Neural progenitor cell (in vitro differentiated cells): ENCODE results near the gene CACNA1E. TPM values are rescaled to one million over a fixed set of nuclear protein-coding genes. Genes with fewer than 3 reads are reported as not detected.

Experiments used
- DNase-seq: peaks from one replicate; pipeline ENCODE4 v3.0.0-alpha.2; 2016; ENCODE audit warnings: low spot score
- H2AFZ ChIP-seq: fragments of 200-600 bp; sonication (generic); replicated peaks from 2 replicates; pipeline ENCODE4 v1.6.1; 2016; ENCODE audit warnings: antibody characterized with exemption
- H3F3A ChIP-seq: fragments of 200-600 bp; sonication (generic); 2 replicates; pipeline ENCODE4 v1.6.1; 2016; ENCODE audit warnings: antibody characterized with exemption, low read depth
- H3K27ac ChIP-seq: fragments of 200-600 bp; sonication (generic); 2 replicates; pipeline ENCODE4 v1.5.1; 2016; ENCODE audit warnings: mild to moderate bottlenecking
- H3K27me3 ChIP-seq: fragments of 200-600 bp; sonication (generic); 2 replicates; pipeline ENCODE4 v1.6.1; 2016; ENCODE audit warnings: mild to moderate bottlenecking, moderate library complexity
- H3K36me3 ChIP-seq: fragments of 200-600 bp; sonication (generic); 2 replicates; pipeline ENCODE4 v1.5.1; 2016
- H3K4me1 ChIP-seq: fragments of 200-600 bp; sonication (generic); 2 replicates; pipeline ENCODE4 v1.6.1; 2016; ENCODE audit warnings: mixed run types
- H3K4me2 ChIP-seq: fragments of 200-600 bp; sonication (generic); 2 replicates; pipeline ENCODE4 v1.6.1; 2016
- H3K4me3 ChIP-seq: fragments of 200-600 bp; sonication (generic); 2 replicates; pipeline ENCODE4 v1.5.1; 2016
- H3K79me2 ChIP-seq: fragments of 200-600 bp; sonication (generic); 2 replicates; pipeline ENCODE4 v1.6.1; 2016; ENCODE audit warnings: low read depth
- H3K9ac ChIP-seq: fragments of 200-600 bp; sonication (generic); 2 replicates; pipeline ENCODE4 v1.6.1; 2016
- H3K9me3 ChIP-seq: fragments of 200-600 bp; sonication (generic); 2 replicates; pipeline ENCODE4 v1.5.1; 2016; ENCODE audit warnings: low read depth
- H4K20me1 ChIP-seq: fragments of 200-600 bp; sonication (generic); 2 replicates; pipeline ENCODE4 v1.6.1; 2016; ENCODE audit warnings: low read depth
- H3K27ac Mint-ChIP-seq: 3 replicates; pipeline ENCODE4 v1.8.0; 2021; ENCODE audit warnings: mixed read lengths
- H3K27me3 Mint-ChIP-seq: 2 replicates; pipeline ENCODE4 v1.8.0; 2022; ENCODE audit warnings: low read depth, mild to moderate bottlenecking, inconsistent platforms, moderate library complexity, mixed read lengths; ENCODE audit not compliant: insufficient read depth
- H3K36me3 Mint-ChIP-seq: 3 replicates; pipeline ENCODE4 v1.8.0; 2021; ENCODE audit warnings: mixed read lengths
- H3K4me1 Mint-ChIP-seq: 3 replicates; pipeline ENCODE4 v1.8.0; 2021; ENCODE audit warnings: mixed read lengths
- H3K4me3 Mint-ChIP-seq: 3 replicates; pipeline ENCODE4 v1.8.0; 2021; ENCODE audit warnings: mild to moderate bottlenecking, moderate library complexity, mixed read lengths
- H3K9me3 Mint-ChIP-seq: 3 replicates; pipeline ENCODE4 v1.8.0; 2020; ENCODE audit warnings: mixed read lengths
- CTCF ChIP-seq: fragments of 200-600 bp; sonication (generic); IDR thresholded peaks from 2 replicates; pipeline ENCODE4 v1.5.1; 2017; ENCODE audit warnings: antibody characterized with exemption, mild to moderate bottlenecking
- EZH2 ChIP-seq: fragments of 200-600 bp; sonication (generic); IDR thresholded peaks from 2 replicates; pipeline ENCODE4 v1.6.1; 2017; ENCODE audit warnings: antibody characterized with exemption, mild to moderate bottlenecking, moderate library complexity
- EZH2phosphoT487 ChIP-seq: fragments of 200-600 bp; sonication (generic); IDR thresholded peaks from 2 replicates; pipeline ENCODE4 v1.6.1; 2017; ENCODE audit warnings: antibody characterized with exemption
- total RNA-seq: library from RNA; depleted of rRNA; stranded (reverse); fragments of >200 nt; gene quantifications from 2 replicates; pipeline ENCODE4 v1.2.3, GENCODE V29; 2015; ENCODE audit warnings: low replicate concordance

CACNA1E gene
- total RNA-seq, 1 donor from 2014 or later, result 2.1 TPM

- no peaks in the 10 kb centered on the region for H3K4me1 Mint-ChIP-seq
- Histone ChIP-seq H4K20me1 (no peaks in the 10 kb centered on the region), H3K36me3 (no peaks in the 10 kb centered on the region), H3K79me2 (no peaks in the 10 kb centered on the region), H3K9ac (no peak overlapping the region), H3K4me3 (no peak overlapping the region), H3K27ac (no peak overlapping the region), H2AFZ (no peak overlapping the region), H3K9me3 (peaks cover 3% of the 10 kb centered on the region), H3K4me2 (no peak overlapping the region), H3K27me3 (no peaks in the 10 kb centered on the region), H3K4me1 (no peaks in the 10 kb centered on the region), H3F3A (no peaks in the 10 kb centered on the region)
- no peak for DNase-seq
- no peak overlapping the region for H3K4me3 Mint-ChIP-seq
- TF ChIP-seq EZH2phosphoT487, result no peak
- peaks cover 2% of the 10 kb centered on the region for H3K27me3 Mint-ChIP-seq
- H3K36me3 Mint-ChIP-seq, result no peaks in the 10 kb centered on the region
- H3K27ac Mint-ChIP-seq, result no peak overlapping the region
- no peaks in the 10 kb centered on the region for H3K9me3 Mint-ChIP-seq
These were observed 37.9 kb upstream of the CACNA1E start for GRCh38 chr1:181445436-181445835.

- no peaks in the 10 kb centered on the region for H3K9me3 Mint-ChIP-seq
- no peak overlapping the region for H3K4me3 ChIP-seq
- H2AFZ ChIP-seq, result no peak overlapping the region
- H3K4me3 Mint-ChIP-seq, result no peak overlapping the region
- no peaks in the 10 kb centered on the region for H3K27me3 ChIP-seq
- no peak overlapping the region for H3K27ac ChIP-seq
- no peaks in the 10 kb centered on the region for H3K36me3 Mint-ChIP-seq
- peaks cover 5% of the 10 kb centered on the region for H3K4me1 Mint-ChIP-seq
- H3K4me2 ChIP-seq, result no peak overlapping the region
- peaks cover 10% of the 10 kb centered on the region for H3K4me1 ChIP-seq
- no peaks in the 10 kb centered on the region for H4K20me1 ChIP-seq
- H3K79me2 ChIP-seq, result no peaks in the 10 kb centered on the region
- H3K27me3 Mint-ChIP-seq, result peaks cover 6% of the 10 kb centered on the region
- no peak for DNase-seq
- H3K9ac ChIP-seq, result no peak overlapping the region
- H3K27ac Mint-ChIP-seq, result no peak overlapping the region
- H3K36me3 ChIP-seq, result no peaks in the 10 kb centered on the region
- no peak for TF ChIP-seq CTCF
- no peak for TF ChIP-seq EZH2phosphoT487
- no peak for TF ChIP-seq EZH2
- H3K9me3 ChIP-seq, result peaks cover 3% of the 10 kb centered on the region
- peaks cover 11% of the 10 kb centered on the region for H3F3A ChIP-seq
These were observed 34.9 kb upstream of the CACNA1E start for GRCh38 chr1:181448461-181448860.

GRCh38 chr1:181451661-181452230, 31.6 kb upstream of the CACNA1E start:
- Mint-ChIP-seq H3K4me3 (no peak overlapping the region), H3K9me3 (peaks cover 4% of the 10 kb centered on the region), H3K4me1 (peaks cover 5% of the 10 kb centered on the region), H3K27ac (no peak overlapping the region), H3K36me3 (no peaks in the 10 kb centered on the region), H3K27me3 (peaks cover 4% of the 10 kb centered on the region)
- H3F3A ChIP-seq, result peaks cover 11% of the 10 kb centered on the region
- peaks cover 3% of the 10 kb centered on the region for H3K9me3 ChIP-seq
- no peak overlapping the region for H2AFZ ChIP-seq
- no peak overlapping the region for H3K9ac ChIP-seq
- peak overlapping the region; percentile 24 for H3K4me2 ChIP-seq
- no peaks in the 10 kb centered on the region for H4K20me1 ChIP-seq
- no peaks in the 10 kb centered on the region for H3K79me2 ChIP-seq
- TF ChIP-seq EZH2 (no peak), CTCF (no peak), EZH2phosphoT487 (no peak)
- peak; percentile 27 for DNase-seq
- H3K36me3 ChIP-seq, result no peaks in the 10 kb centered on the region
- peaks cover 10% of the 10 kb centered on the region for H3K4me1 ChIP-seq
- H3K4me3 ChIP-seq, result no peak overlapping the region
- H3K27ac ChIP-seq, result peak overlapping the region; percentile 44
- no peaks in the 10 kb centered on the region for H3K27me3 ChIP-seq

- H3K9me3 Mint-ChIP-seq, result peaks cover 6% of the 10 kb centered on the region
- Histone ChIP-seq H3K4me2 (no peak overlapping the region), H3K36me3 (no peaks in the 10 kb centered on the region), H3K27me3 (no peaks in the 10 kb centered on the region), H3K9me3 (peaks cover 2% of the 10 kb centered on the region), H3K79me2 (no peaks in the 10 kb centered on the region), H2AFZ (no peak overlapping the region), H3K27ac (no peak overlapping the region), H3K4me1 (peaks cover 10% of the 10 kb centered on the region), H3F3A (peaks cover 11% of the 10 kb centered on the region), H3K4me3 (no peak overlapping the region), H4K20me1 (no peaks in the 10 kb centered on the region), H3K9ac (no peak overlapping the region)
- peaks cover 5% of the 10 kb centered on the region for H3K4me1 Mint-ChIP-seq
- no peak overlapping the region for H3K27ac Mint-ChIP-seq
- TF ChIP-seq EZH2phosphoT487, result no peak
- no peak for TF ChIP-seq CTCF
- TF ChIP-seq EZH2, result no peak
- no peak overlapping the region for H3K4me3 Mint-ChIP-seq
- no peak for DNase-seq
- no peaks in the 10 kb centered on the region for H3K36me3 Mint-ChIP-seq
- peaks cover 4% of the 10 kb centered on the region for H3K27me3 Mint-ChIP-seq
These were observed 30.6 kb upstream of the CACNA1E start for GRCh38 chr1:181452746-181453145.
